Mesodermal cell (in vitro differentiated cells): ENCODE results near the gene DCLRE1B.

Source experiments
- H3K27ac ChIP-seq: 2 replicates; pipeline ENCODE4 v1.7.0; 2013; ENCODE audit warnings: mild to moderate bottlenecking, low read depth, low read length, moderate library complexity; ENCODE audit not compliant: severe bottlenecking
- H3K36me3 ChIP-seq: 2 replicates; pipeline ENCODE4 v1.7.1; 2013; ENCODE audit warnings: mild to moderate bottlenecking, low read length, moderate library complexity; ENCODE audit not compliant: control insufficient read depth, insufficient read depth
- H3K4me1 ChIP-seq: one replicate; pipeline ENCODE4 v1.7.1; 2013; ENCODE audit warnings: mild to moderate bottlenecking, low read length; ENCODE audit not compliant: insufficient read depth, control insufficient read depth, poor library complexity, severe bottlenecking
- H3K4me3 ChIP-seq: 2 replicates; pipeline ENCODE4 v1.7.0; 2013; ENCODE audit warnings: low read length, control low read depth, mild to moderate bottlenecking; ENCODE audit not compliant: insufficient read depth, poor library complexity, severe bottlenecking; ENCODE audit errors: extremely low read depth
- H3K9me3 ChIP-seq: 2 replicates; pipeline ENCODE4 v1.7.1; 2013; ENCODE audit warnings: mild to moderate bottlenecking, low read length, moderate library complexity; ENCODE audit not compliant: control insufficient read depth
- WGBS, 2 experiments: methylation state at CpG; one replicate each; pipeline ENCODE4 v1.1.5; 2013; ENCODE audit warnings: missing lambda C conversion rate in 2 of 2; ENCODE audit not compliant: insufficient coverage in 2 of 2; 5-methylcytosine and 5-hydroxymethylcytosine counted together

Gene DCLRE1B

DNA sequence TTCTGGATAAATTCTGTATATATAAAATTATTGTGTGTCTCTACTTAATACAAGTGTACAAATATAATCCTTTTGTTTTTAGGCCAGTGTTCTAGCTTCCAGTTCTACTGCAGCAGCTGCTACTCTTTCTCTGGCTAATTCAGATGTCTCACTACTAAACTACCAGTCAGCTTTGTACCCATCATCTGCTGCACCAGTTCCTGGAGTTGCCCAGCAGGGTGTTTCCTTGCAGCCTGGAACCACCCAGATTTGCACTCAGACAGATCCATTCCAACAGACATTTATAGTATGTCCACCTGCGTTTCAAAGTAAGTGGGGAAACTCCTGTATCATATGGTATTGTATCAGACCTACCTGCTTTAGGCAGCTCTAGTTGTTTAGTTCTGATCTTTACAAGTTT lies 52.9 kb downstream of the DCLRE1B start:
- Histone ChIP-seq H3K9me3 (no peaks in the 10 kb centered on the region), H3K27ac (no peak overlapping the region), H3K4me3 (no peak overlapping the region), H3K36me3 (peaks cover 64% of the 10 kb centered on the region), H3K4me1 (no peaks in the 10 kb centered on the region)
- no CpG with 5 or more reads among the region's 1 CpG for WGBS, 2 experiments

DNA sequence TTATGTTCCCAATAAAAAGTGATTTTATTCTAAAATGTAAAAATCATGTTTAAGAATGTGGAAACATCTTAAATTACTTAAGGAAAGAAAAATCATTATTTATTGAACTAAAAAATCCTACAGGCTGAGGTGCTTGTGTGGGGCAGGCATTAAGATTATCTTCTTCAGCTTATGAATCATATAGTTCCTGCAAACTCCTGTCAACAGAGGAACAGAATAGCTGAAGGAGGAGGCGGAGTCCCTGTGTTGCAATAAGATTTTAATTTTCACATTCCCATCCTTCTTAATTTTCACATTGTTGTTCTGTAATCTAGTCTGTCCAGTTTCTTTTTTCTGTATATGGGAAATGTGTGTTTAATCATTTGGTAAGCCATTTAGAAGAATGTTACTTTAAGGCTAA lies 53.6 kb downstream of the DCLRE1B start:
- H3K27ac ChIP-seq = no peak overlapping the region
- WGBS, 2 experiments = no CpG with 5 or more reads among the region's 1 CpG
- H3K36me3 ChIP-seq = peaks cover 71% of the 10 kb centered on the region
- H3K4me1 ChIP-seq = no peaks in the 10 kb centered on the region
- H3K9me3 ChIP-seq = no peaks in the 10 kb centered on the region
- H3K4me3 ChIP-seq = no peak overlapping the region

GRCh38 chr1:113963281-113963906 lies 58.3 kb downstream of the DCLRE1B start:
- no peak overlapping the region for H3K27ac ChIP-seq
- 87 to 94% methylated on average over 7 to 11 of the region's 12 CpGs for WGBS, 2 experiments
- H3K4me1 ChIP-seq = no peaks in the 10 kb centered on the region
- H3K36me3 ChIP-seq = peaks cover 74% of the 10 kb centered on the region
- no peaks in the 10 kb centered on the region for H3K9me3 ChIP-seq
- no peak overlapping the region for H3K4me3 ChIP-seq
